ENCODE data around the gene MSANTD7.
"Not testable (repeated sequence)": the region's sequence is repeated elsewhere in the genome, so short reads cannot be mapped to it uniquely, and the experiment has no call there.

MSANTD7 gene, protein sequence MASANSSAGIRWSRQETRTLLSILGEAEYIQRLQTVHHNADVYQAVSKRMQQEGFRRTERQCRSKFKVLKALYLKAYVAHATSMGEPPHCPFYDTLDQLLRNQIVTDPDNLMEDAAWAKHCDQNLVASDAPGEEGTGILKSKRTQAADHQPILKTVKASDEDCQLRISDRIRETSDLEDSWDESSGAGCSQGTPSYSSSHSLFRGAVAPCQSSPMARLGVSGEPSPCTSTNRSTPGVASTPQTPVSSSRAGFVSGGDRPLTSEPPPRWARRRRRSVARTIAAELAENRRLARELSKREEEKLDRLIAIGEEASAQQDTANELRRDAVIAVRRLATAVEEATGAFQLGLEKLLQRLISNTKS

DNA sequence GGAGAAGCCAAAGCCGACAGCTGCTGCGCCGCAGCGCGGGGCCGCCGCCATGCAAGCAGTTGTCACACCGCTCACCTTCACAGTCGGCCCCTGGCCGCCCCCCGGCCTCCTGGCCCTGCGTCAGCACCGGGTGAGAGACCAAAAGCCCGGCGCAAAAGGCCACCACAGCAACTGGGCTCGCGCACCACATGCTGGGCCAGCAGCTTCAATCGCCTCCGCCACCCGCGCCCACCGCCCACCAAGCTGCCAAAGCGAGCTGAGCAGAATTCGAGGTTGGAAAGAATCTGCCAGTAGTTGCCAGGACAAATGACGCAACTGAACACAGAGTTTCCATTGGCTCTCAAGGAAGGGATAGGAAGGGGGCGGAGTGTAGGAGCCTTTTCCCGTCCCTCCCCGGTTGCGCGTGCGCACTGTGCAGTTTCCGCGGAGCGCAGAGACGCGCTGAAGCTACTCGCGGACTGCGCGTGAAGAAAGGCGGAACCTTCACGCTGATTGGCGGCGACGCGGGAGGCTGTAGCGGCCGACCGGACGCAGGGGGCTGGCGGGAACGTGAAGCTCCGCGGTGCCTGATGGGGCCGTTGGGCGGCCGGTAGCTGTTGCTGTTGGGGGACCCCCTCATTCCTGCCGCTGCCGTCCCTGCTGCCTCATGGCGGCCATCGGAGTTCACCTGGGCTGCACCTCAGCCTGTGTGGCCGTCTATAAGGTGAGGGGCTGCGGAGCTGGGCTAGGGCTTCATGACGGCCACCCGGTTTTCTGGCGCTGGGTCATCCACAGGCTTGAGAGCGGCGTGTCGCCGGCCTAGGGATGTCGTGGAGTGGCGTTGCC is at the start of gene MSANTD7, which contains the start of the genes CDNF and HSPA14:
MSANTD7 (plus strand) TSS at position 550 of the 825 bp plus-strand sequence. CDS start 3,979 bp downstream, outside the sequence.
CDNF (minus strand) TSS at position 281 of the 825 bp plus-strand sequence; CDS start at position 190, 91 bp downstream.
HSPA14 (plus strand) TSS at position 550 of the 825 bp plus-strand sequence; CDS start at position 647, 97 bp downstream.
- peak; percentile 96 for DNase-seq

DNA sequence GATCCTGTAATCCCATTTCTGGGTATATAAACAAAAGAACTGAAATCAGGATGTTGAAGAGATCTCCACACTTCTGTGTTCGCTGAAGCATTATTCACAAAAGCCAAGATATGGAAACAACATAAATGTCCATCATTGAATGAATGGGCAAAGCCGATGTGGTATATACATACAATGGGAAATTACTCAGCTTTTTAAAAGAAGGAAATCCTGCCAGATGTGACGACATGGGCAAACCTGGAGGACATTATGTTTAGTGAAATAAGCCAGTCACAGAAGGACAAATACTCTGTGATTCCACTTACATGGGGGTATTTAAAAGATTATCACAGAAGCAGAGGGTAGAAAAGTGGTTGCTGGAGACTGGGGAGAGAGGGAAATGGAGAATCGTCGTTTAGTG is 39.5 kb upstream of the MSANTD7 start:
- no peak for DNase-seq

DNA sequence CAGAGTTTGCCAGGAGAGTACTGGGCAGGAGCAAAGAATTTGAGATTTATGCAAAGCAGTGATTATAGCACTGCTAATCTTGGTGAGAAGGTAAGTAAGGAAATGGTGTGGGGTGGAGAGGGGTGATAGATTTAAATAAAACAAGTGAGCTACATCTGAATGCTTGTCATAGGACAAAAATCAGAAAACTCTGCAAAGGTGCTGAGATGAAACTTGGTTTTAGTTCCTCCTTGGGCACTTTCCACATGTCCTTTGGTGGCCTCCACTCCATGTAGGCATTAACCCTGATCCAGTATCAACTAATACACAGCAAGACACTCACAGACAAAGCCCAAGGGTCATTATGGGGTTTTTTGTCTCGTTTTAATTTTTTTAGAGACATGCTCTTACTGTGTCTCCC is 37.7 kb upstream of the MSANTD7 start:
- DNase-seq = no peak

DNA sequence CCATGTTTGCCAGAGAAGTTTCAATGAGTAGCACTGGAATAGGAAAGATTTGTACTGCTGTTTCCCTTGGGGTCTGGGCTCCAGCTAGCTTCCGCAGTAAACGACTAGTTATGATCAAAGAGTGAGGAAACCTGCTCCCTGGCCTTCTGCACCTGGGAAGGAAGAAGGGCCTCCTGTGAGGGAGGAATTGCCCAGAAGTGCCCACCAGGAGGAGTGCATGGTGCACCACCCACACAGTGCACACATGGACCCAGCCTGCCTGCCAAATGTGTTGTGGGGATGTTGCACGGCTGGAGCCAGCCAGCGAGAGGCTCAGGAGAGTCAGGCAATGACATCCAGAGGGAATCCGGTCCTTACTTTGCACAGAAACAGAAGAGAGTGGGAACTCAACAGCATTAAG is 36.4 kb upstream of the MSANTD7 start:
- no peak for DNase-seq

DNA sequence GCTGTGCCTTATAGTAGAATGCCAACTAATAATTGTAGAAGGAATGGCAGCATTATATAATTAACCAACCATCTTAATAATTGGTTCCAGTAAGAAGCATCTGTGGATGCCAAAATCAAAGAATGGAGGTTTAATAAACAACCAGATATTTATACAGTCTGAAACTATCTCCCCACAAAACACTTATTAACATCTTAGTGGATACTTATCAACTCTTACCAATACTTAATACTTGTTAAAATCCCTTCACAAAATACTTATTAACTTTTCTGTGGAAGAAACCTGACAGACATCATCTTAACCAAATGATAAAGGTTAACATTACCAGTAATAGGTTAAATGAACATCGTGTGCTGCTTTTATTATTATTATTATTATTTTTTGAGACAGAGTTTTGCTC is 34.3 kb upstream of the MSANTD7 start:
- no peak for DNase-seq

DNA sequence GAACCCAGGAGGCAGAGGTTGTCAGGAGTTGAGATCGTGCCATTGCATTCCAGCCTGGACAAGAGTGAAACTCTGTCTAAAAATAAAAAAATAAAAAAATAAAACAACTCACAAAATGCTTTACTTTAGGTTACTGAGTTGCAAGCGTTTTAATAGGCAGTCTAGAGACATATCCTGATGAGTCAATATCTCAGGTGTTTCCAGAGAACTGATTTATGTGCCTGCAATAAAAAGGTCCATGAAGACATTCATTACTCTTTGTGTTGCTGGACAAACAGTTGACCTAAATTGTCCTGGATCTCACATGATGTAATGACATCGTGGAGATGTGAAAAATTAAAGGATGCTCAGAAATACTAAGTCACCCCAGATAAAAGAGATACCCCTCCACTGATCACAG is 31.8 kb upstream of the MSANTD7 start:
- no peak for DNase-seq

DNA sequence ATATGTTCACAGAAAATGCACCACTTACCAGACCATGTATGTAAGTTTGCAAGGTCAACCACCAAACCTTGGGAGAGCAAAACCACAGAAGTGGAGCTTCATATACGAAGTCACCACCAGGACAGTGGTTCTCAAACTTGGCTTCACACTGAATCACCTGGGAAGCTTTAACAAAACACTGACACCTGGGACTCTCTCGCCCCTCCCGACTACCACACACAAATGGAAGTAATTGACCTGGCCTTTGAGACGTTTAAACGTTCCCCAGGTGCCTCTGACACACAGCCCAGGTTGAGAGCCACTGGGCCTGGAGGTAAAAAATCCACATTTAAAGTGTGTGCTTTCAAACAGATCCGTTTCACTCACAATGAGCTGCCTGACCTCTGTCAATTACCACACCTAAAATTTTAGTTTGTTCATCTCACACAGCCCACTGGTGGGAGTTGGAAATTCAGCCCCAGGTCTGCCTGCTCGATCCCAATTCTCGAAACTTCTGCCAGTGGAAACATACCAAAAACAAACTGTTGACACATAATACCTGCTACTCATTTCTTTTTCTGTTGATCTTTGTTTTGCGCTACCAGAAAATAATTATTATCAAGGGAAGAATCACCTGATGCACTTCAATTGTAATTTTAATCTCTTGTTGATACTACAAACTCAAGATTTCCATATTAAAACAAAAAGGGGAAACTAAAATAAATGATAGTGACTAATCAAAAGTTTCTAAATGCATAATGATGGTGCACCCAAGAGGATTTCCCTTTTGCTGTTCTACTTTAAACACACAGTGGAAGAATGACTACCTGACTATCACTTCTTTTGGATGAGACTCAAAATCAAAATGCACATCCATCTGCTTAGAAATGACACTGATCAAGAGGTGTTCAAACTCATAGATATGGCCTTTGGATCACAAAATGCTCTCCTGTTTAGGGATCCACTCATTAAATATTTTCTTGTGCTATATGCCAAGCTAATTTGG is 26.8 kb upstream of the MSANTD7 start:
- no peak for DNase-seq

DNA sequence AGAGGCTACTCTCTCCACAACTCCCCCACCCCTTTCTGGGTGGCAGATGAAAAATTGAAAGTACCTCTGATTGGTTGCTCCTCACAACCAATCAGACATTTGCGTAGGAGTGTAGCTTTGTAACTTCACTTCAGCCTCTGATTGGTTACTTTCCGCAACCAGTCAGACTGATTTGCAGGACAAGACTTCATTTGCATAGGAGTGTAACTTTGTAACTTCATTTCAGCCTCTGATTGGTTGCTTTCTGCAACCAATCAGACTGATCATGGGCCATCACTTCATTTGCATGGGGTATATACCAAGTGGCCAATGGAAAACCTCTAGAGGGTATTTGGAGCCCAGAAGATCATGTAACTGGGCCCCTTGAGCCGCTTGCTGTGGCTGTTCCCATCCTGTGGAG is 25.8 kb upstream of the MSANTD7 start:
- no peak for DNase-seq

DNA sequence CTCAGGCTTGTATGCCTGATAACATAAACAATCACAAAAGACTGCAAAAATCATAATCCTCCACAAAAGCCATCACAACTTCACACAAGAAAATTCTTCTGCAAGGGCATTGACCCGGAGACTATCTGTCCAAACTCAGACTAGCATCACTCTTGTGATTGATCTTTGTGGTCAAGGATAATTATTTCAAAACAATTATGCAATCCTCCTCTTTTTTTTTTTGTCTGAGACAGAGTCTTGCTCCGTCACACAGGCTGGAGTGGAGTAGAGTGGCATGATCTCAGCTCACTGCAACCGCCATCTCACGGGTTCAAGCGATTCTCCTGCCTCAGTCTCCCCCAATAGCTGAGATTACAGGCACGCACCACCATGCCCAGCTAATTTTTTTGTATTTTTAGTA is 22.4 kb upstream of the MSANTD7 start:
- DNase-seq = no peak

DNA sequence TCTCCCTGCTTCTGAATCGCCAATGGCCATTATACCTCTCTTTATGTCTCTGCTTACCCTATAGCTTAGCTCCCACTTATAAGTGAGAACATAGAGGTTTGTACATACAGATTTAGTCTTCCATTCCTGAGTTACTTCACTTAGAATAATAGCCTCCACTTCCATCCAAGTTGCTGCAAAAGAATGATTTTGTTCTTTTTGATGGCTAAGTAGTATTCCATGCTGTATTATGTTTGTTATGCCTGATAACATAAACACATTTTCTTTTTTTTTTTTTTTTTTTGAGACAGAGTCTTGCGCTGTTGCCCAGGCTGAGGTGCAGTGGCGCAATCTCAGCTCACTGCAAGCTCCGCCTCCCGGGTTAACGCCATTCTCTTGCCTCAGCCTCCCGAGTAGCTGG is 21.4 kb upstream of the MSANTD7 start:
- DNase-seq = not testable (repeated sequence)

DNA sequence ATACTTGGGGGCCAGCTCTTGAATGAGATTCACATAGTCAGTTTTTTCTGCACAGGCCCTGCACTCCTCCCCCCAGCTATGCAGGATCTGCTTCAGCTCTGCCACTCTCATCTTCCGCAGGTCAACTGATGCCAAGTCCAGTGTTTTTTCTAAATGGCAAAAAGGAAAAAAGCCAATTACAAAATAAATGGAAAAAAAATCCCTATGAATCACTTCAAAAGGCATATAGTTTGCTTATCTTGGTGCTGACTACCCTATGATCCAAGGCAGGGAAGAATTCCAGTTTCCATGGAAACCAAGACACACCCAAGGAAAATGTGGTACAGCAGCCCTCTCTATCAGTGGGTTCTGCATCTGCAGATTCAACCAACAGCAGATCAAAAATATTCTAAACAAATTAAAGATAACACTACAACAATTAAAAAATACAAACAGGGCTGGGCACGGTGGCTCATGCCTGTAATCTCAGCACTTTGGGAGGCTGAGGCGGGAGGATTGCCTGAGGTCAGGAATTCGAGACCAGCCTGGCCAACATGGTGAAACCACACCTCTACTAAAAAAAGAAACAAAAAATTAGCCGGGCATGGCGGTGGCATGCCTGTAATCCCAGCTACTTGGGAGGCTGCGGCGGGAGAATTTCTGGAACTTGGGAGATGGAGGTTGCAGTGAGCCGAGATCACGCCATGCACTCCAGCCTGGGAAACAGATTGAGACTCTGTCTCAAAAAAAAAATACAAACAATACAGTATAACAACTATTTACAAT is 17.9 kb upstream of the MSANTD7 start:
- DNase-seq = no peak

DNA sequence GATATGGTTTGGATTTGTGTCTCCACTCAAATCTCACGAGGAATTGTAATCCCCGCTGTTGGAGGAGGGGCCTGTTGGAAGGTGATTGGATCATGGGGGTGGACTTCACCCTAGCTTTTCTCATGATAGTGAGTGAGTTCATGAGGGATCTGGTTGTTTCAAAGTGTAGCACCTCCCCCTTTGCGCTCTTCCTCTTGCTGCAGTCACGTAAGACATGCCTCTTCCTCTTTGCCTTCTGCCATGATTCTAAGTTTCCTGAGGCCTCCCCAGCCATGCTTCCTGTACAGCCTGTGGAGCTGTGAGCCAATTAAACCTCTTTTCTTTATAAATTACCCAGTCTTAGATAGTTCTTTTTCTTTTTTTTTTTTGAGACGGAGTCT is 17.3 kb upstream of the MSANTD7 start:
- DNase-seq = no peak

DNA sequence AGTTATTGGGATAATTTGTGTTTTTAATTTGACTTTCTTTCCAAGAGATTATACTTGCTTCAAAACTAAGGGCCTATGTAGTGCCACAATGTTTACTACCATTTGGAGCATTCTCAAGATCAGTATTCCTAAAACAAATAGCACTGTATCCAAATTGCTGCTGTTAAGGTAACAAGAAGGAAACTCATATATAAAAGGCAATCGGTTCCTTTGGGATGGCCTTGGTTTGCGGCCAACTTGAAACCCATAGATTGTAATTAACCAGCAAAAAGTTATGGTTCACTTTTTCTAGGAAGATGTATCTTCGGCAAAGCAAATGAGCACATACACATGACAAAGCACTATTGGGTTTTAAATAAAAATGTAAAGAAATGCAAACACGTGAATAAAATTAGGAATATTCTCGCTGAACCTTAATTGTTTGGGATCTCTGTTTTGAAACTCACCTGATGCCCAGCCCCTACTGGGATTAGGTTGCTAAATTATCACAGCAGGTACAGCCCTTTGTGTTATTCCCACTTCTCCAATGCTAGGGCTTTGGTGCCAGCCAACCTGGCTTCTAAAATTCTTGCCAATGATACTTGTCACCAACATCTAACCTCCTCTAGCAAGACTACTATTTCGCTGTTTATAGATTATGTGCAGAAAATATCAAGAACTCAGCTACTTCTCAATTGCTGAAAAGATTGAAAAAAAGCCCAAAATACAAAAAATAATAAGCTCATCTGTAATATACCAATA is 16.3 kb upstream of the MSANTD7 start:
- DNase-seq = no peak

DNA sequence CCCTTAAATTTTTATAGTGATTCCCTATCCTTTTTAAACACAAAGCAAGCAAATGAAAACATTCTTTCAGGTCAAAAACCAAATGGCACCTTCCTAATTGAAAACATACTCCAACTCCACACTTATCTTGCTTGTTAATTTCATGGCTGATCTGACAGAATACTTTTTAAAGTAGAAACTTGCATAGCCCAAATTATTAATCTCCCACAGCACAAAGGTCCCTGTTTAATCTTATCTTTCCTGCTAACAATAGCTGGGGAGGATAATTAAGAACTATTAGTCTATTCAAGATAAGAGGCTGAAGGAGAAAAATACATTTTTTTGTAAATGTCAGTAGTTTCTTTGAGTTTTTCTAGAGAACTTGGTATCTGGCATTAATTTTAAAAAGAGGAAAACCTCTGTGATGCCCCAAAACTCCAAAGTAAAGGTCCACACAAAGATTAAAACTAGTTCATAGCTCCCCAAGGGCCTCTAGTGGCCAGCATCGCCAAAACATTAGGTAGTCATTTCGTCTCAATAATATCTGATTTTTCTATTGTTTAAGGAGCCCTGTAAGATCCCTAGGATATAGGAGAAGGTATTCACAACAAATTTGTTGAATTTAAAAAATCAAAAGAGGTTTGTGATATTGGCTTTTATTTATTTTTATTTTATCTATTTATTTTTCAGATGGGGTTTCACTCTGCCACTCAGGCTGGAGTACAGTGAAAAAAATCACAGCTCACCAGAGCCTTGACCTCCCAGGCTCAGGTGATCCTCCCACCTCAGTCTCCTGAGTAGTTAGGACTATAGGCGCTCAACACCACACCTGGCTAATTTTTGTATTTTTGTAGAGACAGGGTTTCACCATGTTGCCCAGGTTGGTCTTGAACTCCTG is 15.0 kb upstream of the MSANTD7 start:
- DNase-seq = peak; percentile 29

DNA sequence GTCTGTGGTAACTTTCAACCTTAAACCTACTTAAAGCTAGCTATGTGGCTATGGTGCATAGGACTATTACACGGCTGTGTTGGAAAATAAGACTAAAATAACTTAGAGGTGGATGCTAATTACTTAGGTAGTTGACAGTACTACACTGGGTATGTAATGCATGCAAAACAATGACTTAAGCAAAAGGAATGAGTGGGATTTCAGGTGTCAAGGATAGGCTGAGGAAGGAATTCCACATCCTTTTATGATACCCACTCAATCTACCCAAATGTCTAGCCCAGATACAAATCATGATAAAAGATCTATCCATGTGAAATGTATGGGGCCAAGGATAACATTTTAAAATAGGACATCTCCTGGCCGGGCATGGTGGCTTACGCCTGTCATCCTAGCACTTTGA is 14.1 kb upstream of the MSANTD7 start:
- DNase-seq = no peak

DNA sequence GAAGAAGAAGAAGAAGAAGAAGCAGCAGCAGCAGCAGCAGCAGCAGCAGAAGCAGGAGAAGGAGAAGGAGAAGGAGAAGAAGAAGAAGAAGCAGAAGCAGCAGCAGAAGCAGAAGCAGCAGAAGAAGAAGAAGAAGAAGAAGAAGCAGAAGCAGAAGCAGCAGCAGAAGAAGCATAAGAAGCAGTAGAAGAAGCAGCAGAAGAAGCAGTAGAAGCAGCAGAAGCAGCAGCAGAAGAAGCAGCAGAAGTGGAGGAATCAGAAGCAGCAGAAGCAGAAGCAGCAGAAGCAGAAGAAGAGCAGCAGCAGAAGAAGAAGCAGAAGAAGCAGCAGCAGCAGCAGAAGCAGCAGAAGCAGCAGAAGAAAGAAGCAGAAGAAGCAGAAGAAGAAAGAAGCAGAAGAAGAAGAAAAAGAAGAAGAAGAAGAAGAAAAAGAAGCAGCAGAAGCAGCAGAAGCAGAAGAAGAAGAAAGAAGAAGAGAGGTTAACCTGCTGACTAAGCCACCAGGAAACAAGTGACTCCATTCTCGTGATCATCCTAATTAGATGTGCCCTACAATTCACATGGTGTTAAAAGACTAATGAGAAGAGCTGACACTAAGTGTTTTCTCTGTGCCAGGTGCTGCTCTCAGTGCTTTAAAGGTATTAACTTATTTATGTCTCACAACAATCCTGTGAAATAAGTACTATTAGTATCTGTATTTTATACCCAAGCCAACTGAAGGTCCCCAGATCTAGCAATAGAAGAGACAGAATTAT is 11.9 kb upstream of the MSANTD7 start:
- DNase-seq = no peak

DNA sequence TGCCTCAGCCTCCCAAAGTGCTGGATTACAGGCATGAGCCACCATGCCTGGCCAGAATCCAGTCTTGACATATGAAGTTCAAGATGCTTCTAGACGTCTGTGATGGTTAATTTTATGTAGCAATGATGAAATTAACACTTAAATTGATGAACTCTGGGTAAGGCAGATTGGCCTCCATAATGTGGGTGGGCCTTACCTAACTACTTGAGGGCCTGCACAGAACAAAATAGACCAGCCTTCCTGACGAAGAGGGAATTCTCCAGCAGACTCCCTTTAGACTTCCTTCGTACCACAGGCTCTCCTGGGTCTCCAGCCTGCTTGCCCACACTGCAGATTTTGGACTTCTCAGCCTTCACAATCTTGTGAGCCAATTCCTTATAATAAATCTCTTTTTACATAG is 5.0 kb upstream of the MSANTD7 start:
- DNase-seq = no peak

DNA sequence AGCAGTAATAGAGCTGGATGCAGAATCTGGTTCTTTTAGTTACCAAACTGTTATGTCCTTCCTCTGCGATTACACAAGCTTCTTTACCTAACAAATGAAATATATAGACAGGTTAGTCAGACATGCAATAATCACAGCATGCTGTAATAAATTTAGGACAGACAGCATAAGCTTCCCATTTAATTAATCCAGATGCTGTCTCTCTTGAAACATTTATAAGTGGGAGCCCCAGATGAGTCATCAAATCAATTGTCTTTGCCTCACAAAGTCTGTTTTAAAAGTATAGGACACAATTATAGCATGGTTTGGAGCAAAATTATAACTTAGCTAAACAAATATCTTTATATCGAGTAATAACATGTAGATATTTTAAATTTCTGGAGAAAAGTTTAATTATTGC is 1.9 kb upstream of the MSANTD7 start:
- no peak for DNase-seq

DNA sequence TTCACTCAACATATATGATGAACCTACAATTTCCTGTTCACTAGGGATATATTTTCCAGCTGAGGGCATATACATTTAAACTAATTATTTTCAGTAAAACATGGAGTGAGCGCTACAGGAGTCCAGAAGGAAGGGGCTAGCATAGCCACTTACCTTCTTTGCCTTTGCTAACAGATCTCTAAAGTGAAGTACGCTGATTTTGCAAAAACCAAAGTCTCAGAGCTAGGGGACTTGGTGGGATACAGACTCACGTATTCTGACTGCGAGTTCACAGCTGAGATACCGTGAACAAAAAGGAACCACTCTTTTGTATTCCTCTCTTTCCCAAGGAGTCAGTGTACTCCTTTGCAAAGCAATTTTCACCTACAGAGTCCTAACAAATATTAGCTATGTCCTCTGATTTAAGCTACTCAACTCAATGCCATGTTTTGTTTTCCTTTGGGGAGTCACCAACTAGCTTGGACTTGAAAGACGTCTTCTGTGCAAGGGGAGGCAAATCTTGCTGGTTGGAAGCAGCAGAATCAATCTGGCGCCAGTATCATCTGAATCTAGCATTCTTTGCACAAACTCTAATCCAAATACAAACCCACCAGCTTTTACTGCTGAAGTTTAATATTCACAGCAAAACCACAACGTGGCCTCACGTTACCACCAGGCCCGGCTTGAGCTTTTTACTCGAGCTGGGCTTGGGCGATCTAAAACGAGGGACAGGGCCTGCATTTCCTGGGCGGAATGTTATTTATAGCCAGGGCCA is 926 bp upstream of the MSANTD7 start:
- DNase-seq = no peak
